NCI-H82 treated with DMSO at 0.1 percent for 48 hours (cell line): ENCODE measurements around the gene CARS1.

Experiments used
- DNase-seq: peaks from one replicate; lab custom pipeline; 2025; ENCODE audit not compliant: unreplicated experiment; lab: John Stamatoyannopoulos, UW

CARS1 gene

GRCh38 chr11:3010521-3011275 lies 46.5 kb downstream of the CARS1 start:
- DNase-seq = no peak

GRCh38 chr11:3010004-3010403 lies 47.2 kb downstream of the CARS1 start:
- DNase-seq = no peak

GRCh38 chr11:3009481-3009880 lies 47.7 kb downstream of the CARS1 start:
- DNase-seq = no peak

GRCh38 chr11:3008746-3009336 lies 48.4 kb downstream of the CARS1 start:
- no peak for DNase-seq

- DNase-seq = no peak
Measured at GRCh38 chr11:3007404-3008010, 49.7 kb downstream of the CARS1 start.

GRCh38 chr11:3006505-3007260 lies 50.5 kb downstream of the CARS1 start:
- DNase-seq = no peak

- no peak for DNase-seq
Measured at GRCh38 chr11:3004481-3004880, 52.7 kb downstream of the CARS1 start.

GRCh38 chr11:3003396-3004231 lies 53.6 kb downstream of the CARS1 start:
- DNase-seq = no peak

- DNase-seq = no peak
Measured at GRCh38 chr11:3002871-3003270, 54.4 kb downstream of the CARS1 start.

- no peak for DNase-seq
Measured at GRCh38 chr11:3002351-3002861, 54.8 kb downstream of the CARS1 start.

- DNase-seq = no peak
Measured at GRCh38 chr11:3001496-3001895, 55.7 kb downstream of the CARS1 start.

GRCh38 chr11:3000032-3000961 lies 56.9 kb downstream of the CARS1 start:
- DNase-seq = no peak

- no peak for DNase-seq
Measured at GRCh38 chr11:2999464-2999998, 57.7 kb downstream of the CARS1 start.

GRCh38 chr11:2998073-2998850 lies 59.0 kb downstream of the CARS1 start:
- DNase-seq = no peak

GRCh38 chr11:2997406-2997805 lies 59.8 kb downstream of the CARS1 start:
- DNase-seq = no peak

- no peak for DNase-seq
Measured at GRCh38 chr11:2996976-2997375, 60.2 kb downstream of the CARS1 start.

GRCh38 chr11:2995893-2996554 lies 61.2 kb downstream of the CARS1 start:
- DNase-seq = no peak

- DNase-seq = no peak
Measured at GRCh38 chr11:2995031-2995561, 62.1 kb downstream of the CARS1 start.
